H9 (cell line): ENCODE data around the gene ATN1. TPM values are rescaled to one million over a fixed set of nuclear protein-coding genes. Genes with fewer than 3 reads are reported as not detected.

Experiments used
- DNase-seq: peaks from one replicate; pipeline ENCODE4 v3.0.0-alpha.2; 2017
- H2AFZ ChIP-seq: one replicate; pipeline ENCODE4 v1.6.1; 2013; ENCODE audit warnings: mild to moderate bottlenecking, low read length, control low read depth, moderate library complexity
- H2AK5ac ChIP-seq: 2 replicates; pipeline ENCODE4 v1.6.1; 2013; ENCODE audit warnings: low read length, control low read depth, mixed read lengths; ENCODE audit not compliant: insufficient read length
- H2BK120ac ChIP-seq: one replicate; pipeline ENCODE4 v1.6.1; 2013; ENCODE audit warnings: low read depth, mild to moderate bottlenecking, low read length, control low read depth, inconsistent platforms; ENCODE audit not compliant: poor library complexity, severe bottlenecking
- H2BK12ac ChIP-seq: 2 replicates; pipeline ENCODE4 v1.6.1; 2013; ENCODE audit warnings: low read length, control low read depth, mixed read lengths, low read depth; ENCODE audit not compliant: insufficient read length
- H2BK15ac ChIP-seq: 2 replicates; pipeline ENCODE4 v1.6.1; 2013; ENCODE audit warnings: low read depth, low read length, control low read depth
- H2BK20ac ChIP-seq: one replicate; pipeline ENCODE4 v1.6.1; 2013; ENCODE audit warnings: low read depth, mild to moderate bottlenecking, low read length, control low read depth, inconsistent platforms; ENCODE audit not compliant: poor library complexity, severe bottlenecking
- H2BK5ac ChIP-seq: 2 replicates; pipeline ENCODE4 v1.6.1; 2013; ENCODE audit warnings: low read length, control low read depth, mixed read lengths; ENCODE audit not compliant: insufficient read length
- H3K14ac ChIP-seq: 2 replicates; pipeline ENCODE4 v1.6.1; 2013; ENCODE audit warnings: low read length, control low read depth; ENCODE audit not compliant: insufficient read depth
- H3K18ac ChIP-seq: 2 replicates; pipeline ENCODE4 v1.6.1; 2013; ENCODE audit warnings: low read depth, mild to moderate bottlenecking, mixed read lengths, low read length, control low read depth; ENCODE audit not compliant: insufficient read length
- H3K23ac ChIP-seq: 2 replicates; pipeline ENCODE4 v1.6.1; 2013; ENCODE audit warnings: low read length, control low read depth, mixed read lengths, low read depth; ENCODE audit not compliant: insufficient read length
- H3K23me2 ChIP-seq: 2 replicates; pipeline ENCODE4 v1.6.1; 2013; ENCODE audit warnings: low read depth, mild to moderate bottlenecking, mixed read lengths, low read length, control low read depth; ENCODE audit not compliant: insufficient read length, poor library complexity, severe bottlenecking
- H3K27ac ChIP-seq: 2 replicates; pipeline ENCODE4 v1.5.1; 2013; ENCODE audit warnings: low read length, control low read depth, mixed read lengths, low read depth; ENCODE audit not compliant: insufficient read length
- H3K27me3 ChIP-seq: 2 replicates; pipeline ENCODE4 v1.6.1; 2013; ENCODE audit warnings: low read length, control low read depth, inconsistent platforms; ENCODE audit not compliant: insufficient read depth
- H3K4ac ChIP-seq: 2 replicates; pipeline ENCODE4 v1.6.1; 2013; ENCODE audit warnings: low read depth, mild to moderate bottlenecking, control low read depth, inconsistent platforms, low read length, moderate library complexity
- H3K4me1 ChIP-seq: 2 replicates; pipeline ENCODE4 v1.6.1; 2013; ENCODE audit warnings: low read length, control low read depth, inconsistent platforms; ENCODE audit not compliant: insufficient read depth
- H3K4me2 ChIP-seq: 2 replicates; pipeline ENCODE4 v1.6.1; 2013; ENCODE audit warnings: low read length, control low read depth, mixed read lengths; ENCODE audit not compliant: insufficient read length, insufficient read depth
- H3K56ac ChIP-seq: 2 replicates; pipeline ENCODE4 v1.6.1; 2013; ENCODE audit warnings: low read depth, mild to moderate bottlenecking, mixed read lengths, low read length, control low read depth; ENCODE audit not compliant: insufficient read length
- H3K79me1 ChIP-seq: 2 replicates; pipeline ENCODE4 v1.6.1; 2013; ENCODE audit warnings: low read depth, mild to moderate bottlenecking, moderate library complexity, low read length, control low read depth, inconsistent platforms; ENCODE audit not compliant: insufficient read depth, poor library complexity, severe bottlenecking
- H3K79me2 ChIP-seq: 2 replicates; pipeline ENCODE4 v1.6.1; 2013; ENCODE audit warnings: low read length, control low read depth, inconsistent platforms; ENCODE audit not compliant: insufficient read depth
- H3K9ac ChIP-seq: 2 replicates; pipeline ENCODE4 v1.6.1; 2013; ENCODE audit warnings: low read length, control low read depth, mixed read lengths; ENCODE audit not compliant: insufficient read length; ENCODE audit errors: extremely low read depth
- H3K9me3 ChIP-seq: one replicate; pipeline ENCODE4 v1.6.1; 2013; ENCODE audit warnings: low read depth, low read length, inconsistent platforms; ENCODE audit not compliant: control insufficient read depth
- H3T11ph ChIP-seq: one replicate; pipeline ENCODE4 v1.6.1; 2013; ENCODE audit warnings: mild to moderate bottlenecking, low read length, control low read depth, inconsistent platforms
- H4K20me1 ChIP-seq: one replicate; pipeline ENCODE4 v1.6.1; 2013; ENCODE audit not compliant: control insufficient read depth, insufficient read length, insufficient read depth
- H4K5ac ChIP-seq: 2 replicates; pipeline ENCODE4 v1.6.1; 2013; ENCODE audit warnings: low read depth, mild to moderate bottlenecking, mixed read lengths, low read length, control low read depth; ENCODE audit not compliant: insufficient read length
- H4K8ac ChIP-seq: replicated peaks from 2 replicates; pipeline ENCODE4 v1.6.1; 2013; ENCODE audit warnings: low read length, control low read depth, mixed read lengths, low read depth; ENCODE audit not compliant: insufficient read length
- H4K91ac ChIP-seq: 2 replicates; pipeline ENCODE4 v1.6.1; 2013; ENCODE audit warnings: low read depth, mild to moderate bottlenecking, moderate library complexity, mixed read lengths, low read length, control low read depth; ENCODE audit not compliant: insufficient read length
- H3K27ac Mint-ChIP-seq, 3 experiments: 2 replicates in 2 of 3; 3 replicates in 1 of 3; pipeline ENCODE4 v1.8.0; 2020 to 2021; ENCODE audit warnings: mixed read lengths in 3 of 3, mild to moderate bottlenecking in 1 of 3, moderate library complexity in 1 of 3
- H3K27me3 Mint-ChIP-seq: 2 replicates; pipeline ENCODE4 v1.8.0; 2021; ENCODE audit warnings: low read depth, mild to moderate bottlenecking, moderate library complexity, mixed read lengths
- H3K36me3 Mint-ChIP-seq, 3 experiments: 2 replicates in 2 of 3; 3 replicates in 1 of 3; pipeline ENCODE4 v1.8.0; 2020 to 2021; ENCODE audit warnings: low read depth in 3 of 3, mixed read lengths in 3 of 3; ENCODE audit not compliant: insufficient read depth in 1 of 3
- H3K4me1 Mint-ChIP-seq, 2 experiments: 2 replicates each; pipeline ENCODE4 v1.8.0; 2020; ENCODE audit warnings: mixed read lengths in 2 of 2
- H3K4me3 Mint-ChIP-seq, 2 experiments: 2 replicates in 1 of 2; 3 replicates in 1 of 2; pipeline ENCODE4 v1.8.0; 2020 to 2021; ENCODE audit warnings: mild to moderate bottlenecking in 2 of 2, mixed read lengths in 2 of 2, moderate library complexity in 1 of 2
- H3K9me3 Mint-ChIP-seq, 2 experiments: 2 replicates in 1 of 2; 3 replicates in 1 of 2; pipeline ENCODE4 v1.8.0; 2020; ENCODE audit warnings: mild to moderate bottlenecking in 2 of 2, mixed read lengths in 2 of 2, moderate library complexity in 1 of 2
- WGBS: extraction: QIAGEN DNeasy Blood & Tissue Kit; methylation state at CpG from one replicate; pipeline ENCODE4 v1.1.7; 2013; ENCODE audit warnings: missing lambda C conversion rate, low lambda C conversion rate, mixed read lengths; ENCODE audit not compliant: insufficient read length; ENCODE audit errors: extremely low coverage; 5-methylcytosine and 5-hydroxymethylcytosine counted together
- total RNA-seq: library from RNA; stranded (reverse); gene quantifications from 2 replicates; pipeline ENCODE4 v1.2.1, GENCODE V29; 2021
- TF ChIP-seq, protein P1 (sequence below): fragments of 200-600 bp; sonication (generic); conservative IDR thresholded peaks from 3 replicates; pipeline ENCODE4 v1.8.0; 2021; ENCODE audit warnings: antibody characterized with exemption, mild to moderate bottlenecking

ATN1 gene
- total RNA-seq, 1 experiment from 2014 or later: 103 TPM

- no peaks in the 10 kb centered on the region for H3K27me3 Mint-ChIP-seq
- peaks cover 16% of the 10 kb centered on the region for H3K23me2 ChIP-seq
- H2BK20ac ChIP-seq: no peak overlapping the region
- DNase-seq: no peak
- no peak overlapping the region for H3K4me3 Mint-ChIP-seq
- no peak overlapping the region for H2BK12ac ChIP-seq
- no peak overlapping the region for H3T11ph ChIP-seq
- no peak overlapping the region for H3K9ac ChIP-seq
- H3K27me3 ChIP-seq: no peaks in the 10 kb centered on the region
- H3K18ac ChIP-seq: no peak overlapping the region
- peaks cover 25 to 69% (median 47%) of the 10 kb centered on the region in 3 experiments; a peak in 6 of 7 replicates for H3K36me3 Mint-ChIP-seq
- no peak overlapping the region for H2BK5ac ChIP-seq
- H4K20me1 ChIP-seq: no peaks in the 10 kb centered on the region
- H4K91ac ChIP-seq: no peak overlapping the region
- no peak overlapping the region for H3K23ac ChIP-seq
- TF ChIP-seq, protein P1, sequence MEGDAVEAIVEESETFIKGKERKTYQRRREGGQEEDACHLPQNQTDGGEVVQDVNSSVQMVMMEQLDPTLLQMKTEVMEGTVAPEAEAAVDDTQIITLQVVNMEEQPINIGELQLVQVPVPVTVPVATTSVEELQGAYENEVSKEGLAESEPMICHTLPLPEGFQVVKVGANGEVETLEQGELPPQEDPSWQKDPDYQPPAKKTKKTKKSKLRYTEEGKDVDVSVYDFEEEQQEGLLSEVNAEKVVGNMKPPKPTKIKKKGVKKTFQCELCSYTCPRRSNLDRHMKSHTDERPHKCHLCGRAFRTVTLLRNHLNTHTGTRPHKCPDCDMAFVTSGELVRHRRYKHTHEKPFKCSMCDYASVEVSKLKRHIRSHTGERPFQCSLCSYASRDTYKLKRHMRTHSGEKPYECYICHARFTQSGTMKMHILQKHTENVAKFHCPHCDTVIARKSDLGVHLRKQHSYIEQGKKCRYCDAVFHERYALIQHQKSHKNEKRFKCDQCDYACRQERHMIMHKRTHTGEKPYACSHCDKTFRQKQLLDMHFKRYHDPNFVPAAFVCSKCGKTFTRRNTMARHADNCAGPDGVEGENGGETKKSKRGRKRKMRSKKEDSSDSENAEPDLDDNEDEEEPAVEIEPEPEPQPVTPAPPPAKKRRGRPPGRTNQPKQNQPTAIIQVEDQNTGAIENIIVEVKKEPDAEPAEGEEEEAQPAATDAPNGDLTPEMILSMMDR: no peak
- H3K79me1 ChIP-seq: no peaks in the 10 kb centered on the region
- no peak overlapping the region for H3K4ac ChIP-seq
- H3K4me2 ChIP-seq: no peak overlapping the region
- H2BK120ac ChIP-seq: no peak overlapping the region
- H2AK5ac ChIP-seq: no peak overlapping the region
- H3K9me3 Mint-ChIP-seq: no peaks in the 10 kb centered on the region
- H4K5ac ChIP-seq: no peak overlapping the region
- H3K27ac Mint-ChIP-seq: no peak overlapping the region
- no peaks in the 10 kb centered on the region for H3K4me1 ChIP-seq
- H2AFZ ChIP-seq: no peak overlapping the region
- no peak overlapping the region for H4K8ac ChIP-seq
- H3K14ac ChIP-seq: no peak overlapping the region
- no peak overlapping the region for H3K56ac ChIP-seq
- H3K79me2 ChIP-seq: peaks cover 24% of the 10 kb centered on the region; the same call in 1 of the 2 replicates
- H2BK15ac ChIP-seq: no peak overlapping the region
- no CpG with 5 or more reads among the region's 1 CpG for WGBS
- H3K9me3 ChIP-seq: no peaks in the 10 kb centered on the region
- H3K27ac ChIP-seq: no peak overlapping the region
- H3K4me1 Mint-ChIP-seq: peaks cover 29 to 39% of the 10 kb centered on the region in 2 experiments
These were observed 5.0 kb downstream of the ATN1 start for GRCh38 chr12:6932766-6933165.
